WTC11 (cell line): ENCODE data around the gene RAB3B. TPM values are rescaled to one million over a fixed set of nuclear protein-coding genes. Genes with fewer than 3 reads are reported as not detected.
A peak's percentile ranks its signal among the peaks of the same experiment; 100 is the strongest.

Source experiments
- ATAC-seq: fragments of 200-7000 bp; cut with Tn5 transposase; 2 replicates; pipeline ENCODE4 v1.10.0; 2021; ENCODE audit warnings: mild to moderate bottlenecking, moderate library complexity
- CTCF ChIA-PET: fragments of 300-600 bp; sonication (Branson Sonifier 250); formaldehyde crosslinking; loops from one replicate; lab custom pipeline; 2021; ENCODE audit warnings: antibody characterized with exemption; lab: Charles Lee
- POLR2A ChIA-PET: fragments of 350-600 bp; sonication (Branson Sonifier 250); formaldehyde crosslinking; loops from one replicate; lab custom pipeline; 2021; ENCODE audit warnings: antibody characterized with exemption; lab: Charles Lee
- DNase-seq: peaks from one replicate; pipeline ENCODE4 v3.0.0; 2021; ENCODE audit warnings: low spot score
- H3K27ac Mint-ChIP-seq: 2 replicates; pipeline ENCODE4 v1.8.0; 2021; ENCODE audit warnings: mixed read lengths
- H3K27me3 Mint-ChIP-seq: 2 replicates; pipeline ENCODE4 v1.8.0; 2021; ENCODE audit warnings: low read depth, mild to moderate bottlenecking, moderate library complexity, mixed read lengths
- H3K36me3 Mint-ChIP-seq: 2 replicates; pipeline ENCODE4 v1.8.0; 2021; ENCODE audit warnings: mixed read lengths
- H3K4me1 Mint-ChIP-seq: 2 replicates; pipeline ENCODE4 v1.8.0; 2022; ENCODE audit warnings: mixed read lengths
- H3K4me3 Mint-ChIP-seq: 2 replicates; pipeline ENCODE4 v1.8.0; 2021; ENCODE audit warnings: mild to moderate bottlenecking, moderate library complexity, mixed read lengths
- H3K9me3 Mint-ChIP-seq: 2 replicates; pipeline ENCODE4 v1.8.0; 2021; ENCODE audit warnings: mixed read lengths
- AR ChIP-seq: fragments of 250-450 bp; sonication (Bioruptor Pico); IDR thresholded peaks from 2 replicates; pipeline ENCODE4 v1.9.0; 2021; ENCODE audit warnings: mild to moderate bottlenecking
- EMX1 ChIP-seq: fragments of 250-450 bp; sonication (Bioruptor Pico); IDR thresholded peaks from 2 replicates; pipeline ENCODE4 v1.8.0; 2021; ENCODE audit warnings: mild to moderate bottlenecking
- FOXJ3 ChIP-seq: sonication (generic); formaldehyde crosslinking; IDR thresholded peaks from 2 replicates; pipeline ENCODE4 v1.9.0; 2021; ENCODE audit warnings: missing genetic modification reagents, mild to moderate bottlenecking, borderline replicate concordance
- FOXP1 ChIP-seq: sonication (generic); formaldehyde crosslinking; IDR thresholded peaks from 2 replicates; pipeline ENCODE4 v1.8.0; 2022; ENCODE audit warnings: missing genetic modification reagents, mild to moderate bottlenecking, moderate library complexity, borderline replicate concordance
- IRF2 ChIP-seq: sonication (generic); formaldehyde crosslinking; IDR thresholded peaks from 2 replicates; pipeline ENCODE4 v1.8.0; 2022; ENCODE audit warnings: low read depth, missing genetic modification reagents, borderline replicate concordance
- NFE2L1 ChIP-seq: sonication (generic); formaldehyde crosslinking; IDR thresholded peaks from 2 replicates; pipeline ENCODE4 v1.8.1; 2023; ENCODE audit warnings: missing genetic modification reagents
- NR3C1 ChIP-seq: sonication (generic); formaldehyde crosslinking; conservative IDR thresholded peaks from 2 replicates; pipeline ENCODE4 v1.8.1; 2023; ENCODE audit warnings: low read depth, mild to moderate bottlenecking, missing genetic modification reagents
- RORB ChIP-seq: fragments of 250-450 bp; sonication (Bioruptor Pico); IDR thresholded peaks from 2 replicates; pipeline ENCODE4 v1.9.0; 2021; ENCODE audit warnings: mild to moderate bottlenecking
- SOX15 ChIP-seq: fragments of 250-450 bp; sonication (Bioruptor Pico); IDR thresholded peaks from 2 replicates; pipeline ENCODE4 v1.9.0; 2021; ENCODE audit warnings: mild to moderate bottlenecking
- ZMAT4 ChIP-seq: fragments of 250-450 bp; sonication (Bioruptor Pico); IDR thresholded peaks from 2 replicates; pipeline ENCODE4 v1.9.0; 2021; ENCODE audit warnings: mild to moderate bottlenecking
- ZNF423 ChIP-seq: fragments of 250-450 bp; sonication (Bioruptor Pico); IDR thresholded peaks from 2 replicates; pipeline ENCODE4 v2.1.2; 2022; ENCODE audit warnings: mild to moderate bottlenecking, moderate library complexity
- ZSCAN18 ChIP-seq: fragments of 250-450 bp; sonication (Bioruptor Pico); IDR thresholded peaks from 2 replicates; pipeline ENCODE4 v2.1.2; 2022; ENCODE audit warnings: mild to moderate bottlenecking, moderate library complexity
- total RNA-seq: library from RNA; stranded (reverse); gene quantifications from 3 replicates; pipeline ENCODE4 v1.2.3, GENCODE V29; 2021
- TF ChIP-seq, protein P1 (sequence below): sonication (generic); formaldehyde crosslinking; IDR thresholded peaks from 2 replicates; pipeline ENCODE4 v1.8.0; 2023; ENCODE audit warnings: mild to moderate bottlenecking, missing genetic modification reagents

The RAB3B gene
- total RNA-seq, 1 experiment from 2014 or later = 36.9 TPM

- TF ChIP-seq ZMAT4 (CRISPR knock-in tag) (no peak), AR (CRISPR knock-in tag) (no peak), FOXP1 (no peak), FOXJ3 (no peak), SOX15 (CRISPR knock-in tag) (no peak), EMX1 (CRISPR knock-in tag) (no peak), IRF2 (no peak), ZNF423 (no peak)
- TF ChIP-seq, protein P1, sequence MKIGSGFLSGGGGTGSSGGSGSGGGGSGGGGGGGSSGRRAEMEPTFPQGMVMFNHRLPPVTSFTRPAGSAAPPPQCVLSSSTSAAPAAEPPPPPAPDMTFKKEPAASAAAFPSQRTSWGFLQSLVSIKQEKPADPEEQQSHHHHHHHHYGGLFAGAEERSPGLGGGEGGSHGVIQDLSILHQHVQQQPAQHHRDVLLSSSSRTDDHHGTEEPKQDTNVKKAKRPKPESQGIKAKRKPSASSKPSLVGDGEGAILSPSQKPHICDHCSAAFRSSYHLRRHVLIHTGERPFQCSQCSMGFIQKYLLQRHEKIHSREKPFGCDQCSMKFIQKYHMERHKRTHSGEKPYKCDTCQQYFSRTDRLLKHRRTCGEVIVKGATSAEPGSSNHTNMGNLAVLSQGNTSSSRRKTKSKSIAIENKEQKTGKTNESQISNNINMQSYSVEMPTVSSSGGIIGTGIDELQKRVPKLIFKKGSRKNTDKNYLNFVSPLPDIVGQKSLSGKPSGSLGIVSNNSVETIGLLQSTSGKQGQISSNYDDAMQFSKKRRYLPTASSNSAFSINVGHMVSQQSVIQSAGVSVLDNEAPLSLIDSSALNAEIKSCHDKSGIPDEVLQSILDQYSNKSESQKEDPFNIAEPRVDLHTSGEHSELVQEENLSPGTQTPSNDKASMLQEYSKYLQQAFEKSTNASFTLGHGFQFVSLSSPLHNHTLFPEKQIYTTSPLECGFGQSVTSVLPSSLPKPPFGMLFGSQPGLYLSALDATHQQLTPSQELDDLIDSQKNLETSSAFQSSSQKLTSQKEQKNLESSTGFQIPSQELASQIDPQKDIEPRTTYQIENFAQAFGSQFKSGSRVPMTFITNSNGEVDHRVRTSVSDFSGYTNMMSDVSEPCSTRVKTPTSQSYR (CRISPR knock-in tag) = no peak
Observed at GRCh38 chr1:51966559-51966958, 23.9 kb downstream of the RAB3B start (continued).

DNA sequence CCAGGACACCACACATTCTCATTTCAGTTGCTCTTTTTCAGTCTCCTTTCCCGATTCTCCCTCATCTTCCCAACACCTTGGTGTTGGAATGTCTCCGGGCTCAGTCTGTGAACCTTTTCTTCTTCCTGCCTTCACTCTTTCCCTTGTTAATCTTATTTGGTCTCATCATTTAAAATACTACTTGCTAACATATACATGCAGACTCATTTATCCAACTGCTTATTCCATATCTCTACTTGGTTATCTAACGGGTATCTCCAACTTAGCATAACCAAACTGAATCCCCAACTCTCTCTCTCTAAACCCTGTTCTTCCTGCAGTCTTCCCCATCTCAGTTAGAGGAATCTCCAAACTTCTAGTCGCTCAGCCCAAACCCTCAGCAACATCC, 26.2 kb downstream of the RAB3B start:
- CTCF ChIA-PET = no interaction called here
- no peak overlapping the region for H3K27ac Mint-ChIP-seq
- H3K4me3 Mint-ChIP-seq = no peak overlapping the region
- TF ChIP-seq RORB (CRISPR knock-in tag) = no peak
- no peak for TF ChIP-seq ZSCAN18 (CRISPR knock-in tag)
- no peak for ATAC-seq
- POLR2A ChIA-PET = no interaction called here
- H3K36me3 Mint-ChIP-seq = peaks cover 16% of the 10 kb centered on the region
- no peaks in the 10 kb centered on the region for H3K27me3 Mint-ChIP-seq
- DNase-seq = no peak
- peaks cover 11% of the 10 kb centered on the region for H3K4me1 Mint-ChIP-seq
- peaks cover 6% of the 10 kb centered on the region; the same call in 1 of the 2 replicates for H3K9me3 Mint-ChIP-seq

GRCh38 chr1:51963592-51964308, 26.8 kb downstream of the RAB3B start:
- Mint-ChIP-seq H3K9me3 (peaks cover 6% of the 10 kb centered on the region; the same call in 1 of the 2 replicates), H3K27ac (no peak overlapping the region), H3K4me1 (peaks cover 13% of the 10 kb centered on the region), H3K36me3 (peaks cover 19% of the 10 kb centered on the region)
- ATAC-seq = peak; percentile 17; the same call in 1 of the 2 replicates
- no peak for TF ChIP-seq NR3C1
- TF ChIP-seq NFE2L1 (CRISPR knock-in tag) = 0 out of 2 replicates have a peak, but pooled peaks have one; percentile 72
- TF ChIP-seq, all 79 proteins: peak for 1
- POLR2A ChIA-PET = no interaction called here
- CTCF ChIA-PET = no interaction called here
- no peak overlapping the region for H3K4me3 Mint-ChIP-seq
- no peak for DNase-seq
- no peaks in the 10 kb centered on the region for H3K27me3 Mint-ChIP-seq
